BLaER1 treated with 17β-estradiol and CSF1 and Interleukin-3, amounts not matched to agents 10 nM and 100 nM (cell line): Measurements from ENCODE around the gene DNAJC7.
A peak's percentile ranks its signal among the peaks of the same experiment; 100 is the strongest.

ENCODE experiments used
- H3K27ac ChIP-seq, 11 experiments: shearing (Covaris generic); formaldehyde crosslinking; 2 replicates each; pipeline ENCODE4 v1.8.1; 2022
- H3K27me3 ChIP-seq, 11 experiments: shearing (Covaris generic); formaldehyde crosslinking; 2 replicates each; pipeline ENCODE4 v1.8.1; 2022
- H3K36me3 ChIP-seq, 11 experiments: shearing (Covaris generic); formaldehyde crosslinking; 2 replicates each; pipeline ENCODE4 v1.8.1; 2022
- H3K4me1 ChIP-seq, 10 experiments: shearing (Covaris generic); formaldehyde crosslinking; 2 replicates each; pipeline ENCODE4 v1.8.1; 2022
- H3K4me2 ChIP-seq, 11 experiments: shearing (Covaris generic); formaldehyde crosslinking; 2 replicates each; pipeline ENCODE4 v1.8.1; 2022
- H3K4me3 ChIP-seq, 10 experiments: shearing (Covaris generic); formaldehyde crosslinking; 2 replicates each; pipeline ENCODE4 v1.8.1; 2022
- H3K9ac ChIP-seq, 11 experiments: shearing (Covaris generic); formaldehyde crosslinking; 2 replicates each; pipeline ENCODE4 v1.8.1; 2022
- H3K9me3 ChIP-seq, 11 experiments: shearing (Covaris generic); formaldehyde crosslinking; replicated peaks in 1 of 11; 2 replicates each; pipeline ENCODE4 v1.8.1; 2022
- H4K20me1 ChIP-seq, 11 experiments: shearing (Covaris generic); formaldehyde crosslinking; 2 replicates each; pipeline ENCODE4 v1.8.1; 2022
- Cebpa-rat ChIP-seq, 11 experiments: shearing (Covaris generic); IDR thresholded peaks; 2 replicates each; pipeline ENCODE4 v1.8.1; 2022

The DNAJC7 gene, protein sequence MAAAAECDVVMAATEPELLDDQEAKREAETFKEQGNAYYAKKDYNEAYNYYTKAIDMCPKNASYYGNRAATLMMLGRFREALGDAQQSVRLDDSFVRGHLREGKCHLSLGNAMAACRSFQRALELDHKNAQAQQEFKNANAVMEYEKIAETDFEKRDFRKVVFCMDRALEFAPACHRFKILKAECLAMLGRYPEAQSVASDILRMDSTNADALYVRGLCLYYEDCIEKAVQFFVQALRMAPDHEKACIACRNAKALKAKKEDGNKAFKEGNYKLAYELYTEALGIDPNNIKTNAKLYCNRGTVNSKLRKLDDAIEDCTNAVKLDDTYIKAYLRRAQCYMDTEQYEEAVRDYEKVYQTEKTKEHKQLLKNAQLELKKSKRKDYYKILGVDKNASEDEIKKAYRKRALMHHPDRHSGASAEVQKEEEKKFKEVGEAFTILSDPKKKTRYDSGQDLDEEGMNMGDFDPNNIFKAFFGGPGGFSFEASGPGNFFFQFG

GRCh38 chr17:42016941-42017865 is at the start of gene DNAJC7:
DNAJC7 (minus strand) TSS chr17:42017439; CDS start chr17:42017416, 23 bp downstream.
- Histone ChIP-seq H3K9me3 (no peaks in the 10 kb centered on the region), H3K4me2 (peak within 1 kb of the TSS; percentile 81 to 98 (median 89)), H3K9ac (peak within 1 kb of the TSS; percentile 93 to 100 (median 97)), H3K36me3 (peaks cover 13 to 48% (median 38%) of the 10 kb centered on the region in 11 experiments), H4K20me1 (peaks cover 9 to 30% (median 30%) of the 10 kb centered on the region in 11 experiments; a peak in 19 of 22 replicates), H3K4me1 (peaks cover 41 to 74% (median 62%) of the 10 kb centered on the region in 10 experiments), H3K4me3 (peak within 1 kb of the TSS; percentile 79 to 98 (median 90)), H3K27ac (peak within 1 kb of the TSS; percentile 94 to 100 (median 97)), H3K27me3 (no peaks in the 10 kb centered on the region)
- no peak for TF ChIP-seq Cebpa-rat (IDR thresholded peaks at IDR 0.05)

DNA sequence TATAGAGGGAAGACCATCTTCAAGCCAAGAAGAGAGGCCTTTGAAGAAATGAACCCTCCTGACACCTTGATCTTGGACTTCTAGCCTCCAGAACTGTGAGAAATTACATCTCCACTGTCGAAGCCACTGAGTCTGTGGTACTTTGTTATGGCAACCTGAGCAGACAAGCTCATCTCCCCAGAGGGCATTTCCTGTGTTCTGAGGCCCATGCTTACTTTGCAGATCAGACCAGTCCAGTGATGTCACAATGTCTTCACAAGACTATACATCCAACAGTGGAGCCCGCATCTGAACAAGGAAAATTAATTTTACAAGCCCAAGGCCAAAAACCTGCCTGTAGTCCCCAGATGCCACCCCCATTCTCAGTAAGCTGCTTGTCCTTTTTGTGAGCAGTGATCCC is 48.0 kb upstream of the DNAJC7 start:
- Histone ChIP-seq H3K9me3 (no peaks in the 10 kb centered on the region), H3K27ac (peak overlapping the region in 1 of 11 experiments; percentile 73; a peak in 2 of 22 replicates), H3K9ac (0 out of 22 replicates have a peak overlapping the region, but pooled peaks of 1 of the 11 experiments have one; percentile 7), H3K4me3 (no peak overlapping the region), H4K20me1 (no peaks in the 10 kb centered on the region), H3K36me3 (no peaks in the 10 kb centered on the region), H3K27me3 (peaks cover 0 to under 1% (median under 1%) of the 10 kb centered on the region in 11 experiments; a peak in 7 of 22 replicates), H3K4me1 (peaks cover 39 to 50% (median 47%) of the 10 kb centered on the region in 10 experiments), H3K4me2 (peak overlapping the region; percentile 69 to 87 (median 80))
- no peak for TF ChIP-seq Cebpa-rat (IDR thresholded peaks at IDR 0.05)

DNA sequence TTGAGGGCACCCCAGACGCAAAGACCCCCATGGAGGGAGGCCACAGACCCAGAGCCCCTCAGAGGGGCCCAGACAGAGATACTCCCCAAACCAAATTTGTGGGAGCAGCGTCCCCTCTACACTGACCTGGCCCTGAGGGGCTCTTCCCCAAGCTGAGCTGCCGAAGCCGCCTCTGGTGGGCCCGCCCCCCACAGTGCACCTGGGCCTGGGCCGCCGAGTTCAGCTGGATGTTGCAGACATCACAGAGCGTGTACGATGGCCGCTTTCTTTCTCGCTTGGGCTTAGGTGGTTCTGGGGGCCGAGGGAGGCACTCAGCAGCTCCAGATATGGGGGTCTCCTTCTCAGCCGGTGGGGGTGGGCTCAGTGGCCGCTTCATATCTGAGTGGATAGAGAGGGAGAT is 45.4 kb upstream of the DNAJC7 start:
- H3K4me3 ChIP-seq: no peak overlapping the region
- H3K27ac ChIP-seq: peak overlapping the region in 4 of 11 experiments; percentile 67 to 78 (median 72); a peak in 6 of 22 replicates
- H3K4me1 ChIP-seq: peaks cover 39 to 61% (median 56%) of the 10 kb centered on the region in 10 experiments
- no peaks in the 10 kb centered on the region for H4K20me1 ChIP-seq
- peak overlapping the region in 1 of 11 experiments; percentile 75; a peak in 2 of 22 replicates for H3K9ac ChIP-seq
- H3K36me3 ChIP-seq: no peaks in the 10 kb centered on the region
- no peak for TF ChIP-seq Cebpa-rat (IDR thresholded peaks at IDR 0.05)
- H3K27me3 ChIP-seq: no peaks in the 10 kb centered on the region
- no peaks in the 10 kb centered on the region for H3K9me3 ChIP-seq
- H3K4me2 ChIP-seq: peak overlapping the region; percentile 69 to 87 (median 80); a peak in 20 of 22 replicates

GRCh38 chr17:42061646-42062487 is 44.6 kb upstream of the DNAJC7 start:
- Histone ChIP-seq H3K27ac (peak overlapping the region in 3 of 11 experiments; percentile 67 to 78 (median 71); a peak in 2 of 22 replicates), H3K4me2 (peak overlapping the region; percentile 38 to 87 (median 79)), H3K4me1 (peaks cover 39 to 61% (median 56%) of the 10 kb centered on the region in 10 experiments), H3K27me3 (no peaks in the 10 kb centered on the region), H3K9me3 (no peaks in the 10 kb centered on the region), H3K9ac (peak overlapping the region in 1 of 11 experiments; percentile 32; a peak in 1 of 22 replicates), H3K4me3 (no peak overlapping the region), H4K20me1 (no peaks in the 10 kb centered on the region), H3K36me3 (no peaks in the 10 kb centered on the region)
- TF ChIP-seq Cebpa-rat (IDR thresholded peaks at IDR 0.05): no peak

GRCh38 chr17:42060231-42060630 is 43.0 kb upstream of the DNAJC7 start:
- Histone ChIP-seq H3K27ac (peak overlapping the region in 1 of 11 experiments; percentile 47; a peak in 3 of 22 replicates), H3K27me3 (no peaks in the 10 kb centered on the region), H3K4me2 (peak overlapping the region; percentile 1 to 56 (median 46); a peak in 17 of 22 replicates), H3K9me3 (no peaks in the 10 kb centered on the region), H3K9ac (no peak overlapping the region), H4K20me1 (no peaks in the 10 kb centered on the region), H3K4me1 (peaks cover 34 to 65% (median 58%) of the 10 kb centered on the region in 10 experiments), H3K4me3 (no peak overlapping the region), H3K36me3 (no peaks in the 10 kb centered on the region)
- no peak for TF ChIP-seq Cebpa-rat (IDR thresholded peaks at IDR 0.05)

DNA sequence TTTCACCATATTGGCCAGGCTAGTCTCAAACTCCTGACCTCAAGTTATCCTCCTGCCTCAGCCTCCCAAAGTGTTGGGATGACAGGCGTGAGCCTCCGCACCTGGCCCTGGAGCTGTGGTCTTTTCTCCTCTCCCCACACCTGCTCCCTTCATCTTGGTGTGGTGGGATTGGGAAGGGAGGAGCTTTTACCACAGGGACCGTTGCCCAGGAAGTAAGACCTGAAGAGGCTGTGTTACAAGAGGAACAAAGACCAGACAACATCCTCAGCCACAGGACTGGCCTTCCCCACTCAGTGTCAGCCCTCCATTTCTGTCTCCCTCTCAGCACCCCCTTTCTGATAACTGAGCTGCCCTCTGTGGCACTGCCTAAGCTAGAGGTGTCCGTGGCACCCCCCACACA is 42.6 kb upstream of the DNAJC7 start:
- Histone ChIP-seq H3K27ac (peak overlapping the region in 1 of 11 experiments; percentile 47; a peak in 3 of 22 replicates), H3K4me2 (peak overlapping the region; percentile 1 to 56 (median 46); a peak in 17 of 22 replicates), H3K4me1 (peaks cover 30 to 63% (median 55%) of the 10 kb centered on the region in 10 experiments), H3K9me3 (no peaks in the 10 kb centered on the region), H3K27me3 (no peaks in the 10 kb centered on the region; a peak in 1 of 22 replicates), H3K36me3 (no peaks in the 10 kb centered on the region), H3K4me3 (no peak overlapping the region), H4K20me1 (no peaks in the 10 kb centered on the region), H3K9ac (no peak overlapping the region)
- TF ChIP-seq Cebpa-rat (IDR thresholded peaks at IDR 0.05): no peak

DNA sequence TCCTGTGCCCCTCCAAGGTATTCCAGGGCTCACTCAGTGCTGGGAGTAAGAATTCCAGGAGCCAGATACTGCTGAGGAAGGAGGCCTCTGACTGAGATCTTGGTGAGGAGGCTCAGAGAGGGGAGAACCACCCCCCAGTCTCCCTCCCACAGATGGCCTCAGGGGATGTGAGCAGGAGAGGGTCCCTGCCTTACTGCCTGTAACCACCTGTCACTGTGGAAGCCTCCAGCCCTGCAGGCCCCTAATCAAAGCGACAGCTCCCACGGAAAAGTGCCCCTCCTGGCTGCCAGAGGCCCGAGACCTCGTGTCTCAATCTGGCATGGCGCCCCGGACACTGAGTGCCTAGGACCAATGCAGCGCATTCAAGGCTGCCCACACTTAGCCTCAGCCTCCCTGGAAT is 40.8 kb upstream of the DNAJC7 start:
- Histone ChIP-seq H3K9me3 (no peaks in the 10 kb centered on the region), H3K27ac (no peak overlapping the region), H3K4me3 (no peak overlapping the region), H3K4me2 (no peak overlapping the region), H3K9ac (no peak overlapping the region), H3K4me1 (peaks cover 12 to 55% (median 41%) of the 10 kb centered on the region in 10 experiments), H3K36me3 (no peaks in the 10 kb centered on the region), H4K20me1 (no peaks in the 10 kb centered on the region; a peak in 1 of 22 replicates), H3K27me3 (peaks cover 0 to 14% (median 11%) of the 10 kb centered on the region in 11 experiments; a peak in 14 of 22 replicates)
- TF ChIP-seq Cebpa-rat (IDR thresholded peaks at IDR 0.05): no peak

DNA sequence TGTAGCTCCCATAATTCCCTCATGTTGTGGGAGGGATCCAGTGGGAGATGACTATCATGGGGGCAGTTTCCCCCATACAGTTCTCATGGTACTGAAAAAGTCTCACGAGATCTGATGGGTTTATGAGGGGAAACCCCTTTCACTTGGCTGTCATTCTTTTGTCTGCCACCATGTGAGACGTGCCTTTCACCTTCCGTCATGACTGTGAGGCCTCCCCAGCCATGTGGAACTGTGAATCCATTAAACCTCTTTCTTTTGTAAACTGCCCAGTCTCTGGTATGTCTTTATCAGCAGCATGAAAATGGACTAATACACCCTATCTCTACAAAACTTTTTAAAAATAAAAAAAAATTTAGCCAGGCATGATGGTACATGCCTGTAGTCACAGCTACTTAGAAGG is 39.4 kb upstream of the DNAJC7 start:
- Histone ChIP-seq H3K9me3 (no peaks in the 10 kb centered on the region), H3K4me1 (peaks cover 0 to 40% (median 27%) of the 10 kb centered on the region in 10 experiments; a peak in 18 of 20 replicates), H3K27me3 (peaks cover 4 to 28% (median 20%) of the 10 kb centered on the region in 11 experiments), H3K27ac (no peak overlapping the region), H3K4me3 (no peak overlapping the region), H4K20me1 (no peaks in the 10 kb centered on the region; a peak in 1 of 22 replicates), H3K9ac (no peak overlapping the region), H3K36me3 (no peaks in the 10 kb centered on the region), H3K4me2 (no peak overlapping the region)
- no peak for TF ChIP-seq Cebpa-rat (IDR thresholded peaks at IDR 0.05)
